NCI-H128 (cell line): ENCODE results near the gene RNF149.

Experiments
- DNase-seq: peaks from one replicate; lab custom pipeline; 2025; ENCODE audit not compliant: unreplicated experiment; lab: John Stamatoyannopoulos, UW

The RNF149 gene

DNA sequence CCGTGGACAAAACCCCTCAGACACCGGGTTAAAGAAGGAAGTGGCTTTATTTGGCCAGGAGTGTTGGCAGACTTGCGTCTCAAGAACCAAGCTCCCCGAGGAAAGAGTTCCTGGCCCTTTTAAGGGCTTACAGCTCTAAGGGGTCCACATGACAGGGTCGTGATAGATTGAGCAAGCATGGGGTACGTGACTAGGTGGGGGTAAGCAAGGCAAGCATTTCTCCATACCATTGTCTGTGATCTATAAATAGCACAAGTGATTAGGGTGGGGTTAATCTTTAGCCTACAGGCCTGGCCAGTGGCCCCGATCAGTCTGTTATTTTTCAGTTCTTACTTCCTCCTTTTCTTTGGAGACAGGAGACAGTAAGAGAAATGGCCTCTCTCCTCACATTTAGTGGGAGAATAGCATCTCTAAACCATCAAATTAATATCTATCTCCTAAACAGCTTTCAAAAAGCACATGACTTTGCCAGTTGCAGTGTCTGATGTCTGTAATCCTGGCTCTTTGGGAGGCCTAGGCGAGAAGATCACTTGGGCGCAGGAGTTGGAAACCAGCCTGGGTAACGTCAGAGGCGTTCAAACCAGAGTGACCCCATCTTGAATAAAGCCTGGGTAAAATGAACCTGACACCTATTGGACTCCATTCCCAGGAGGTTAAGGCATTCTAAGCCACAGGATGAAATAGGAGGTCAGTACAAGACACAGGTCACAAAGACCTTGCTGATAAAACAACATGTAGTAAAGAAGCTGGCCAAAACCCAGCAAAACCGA, 74.1 kb downstream of the RNF149 start:
- DNase-seq, result no peak

GRCh38 chr2:101232770-101233169, 75.7 kb downstream of the RNF149 start:
- no peak for DNase-seq

- DNase-seq, result no peak
Measured at GRCh38 chr2:101231937-101232730, 76.4 kb downstream of the RNF149 start.

GRCh38 chr2:101231240-101231639, 77.3 kb downstream of the RNF149 start:
- DNase-seq, result no peak

GRCh38 chr2:101230541-101231001, 77.9 kb downstream of the RNF149 start:
- DNase-seq, result no peak
